Mesenteric fat pad (tissue), 1 donor: ENCODE results near the gene RRH. TPM values are rescaled to one million over a fixed set of nuclear protein-coding genes. Genes with fewer than 3 reads are reported as not detected.

ENCODE experiments used
- DNase-seq: peaks from one replicate; pipeline ENCODE4 v3.0.0-alpha.2; 2020; ENCODE audit warnings: low spot score
- total RNA-seq: library from RNA; stranded (reverse); fragmentation: NEBNext Ultra II Directional; extraction: Animal tissue kit (Norgen Biotek cat#: 25700); gene quantifications from one replicate; pipeline ENCODE4 v1.2.1, GENCODE V29; 2021
- donor health status: DM: yes; HTN: yes; CAD: no.

RRH gene
- total RNA-seq, 1 donor from 2014 or later = not detected

GRCh38 chr4:109879636-109880314 is 52.0 kb downstream of the RRH start:
- DNase-seq = no peak

GRCh38 chr4:109886303-109886702 is 58.5 kb downstream of the RRH start:
- no peak for DNase-seq

- DNase-seq = no peak
Measured at GRCh38 chr4:109887071-109887470, 59.3 kb downstream of the RRH start.

- DNase-seq = no peak
Measured at GRCh38 chr4:109890076-109890475, 62.3 kb downstream of the RRH start.

Other genes with a start within 250 kb of the RRH start
- gene CASP6, start 124.5 kb upstream of the RRH start, total RNA-seq = 11.4 TPM
- 31.9 TPM for gene PLA2G12A, start 97.9 kb upstream of the RRH start, total RNA-seq
- gene CFI, start 26.0 kb upstream of the RRH start, total RNA-seq = 21.9 TPM
- 15.7 TPM for gene GAR1, start 12.2 kb upstream of the RRH start, total RNA-seq
- gene LRIT3, start 20.1 kb downstream of the RRH start, total RNA-seq = 0.16 TPM
- not detected for gene EGF, start 84.9 kb downstream of the RRH start, total RNA-seq